Peyer's patch (tissue), 4 donors: Measurements from ENCODE around the gene GALNT4.

Experiments
- POLR2A ChIP-seq, 2 donors: fragments of 450-650 bp; IDR thresholded peaks; one replicate each; pipeline ENCODE4 v1.5.1; 2017; ENCODE audit warnings: antibody characterized with exemption in 2 of 2, mild to moderate bottlenecking in 2 of 2, moderate library complexity in 2 of 2
- TF ChIP-seq, protein P1 (sequence below), 6 experiments: fragments of 450-650 bp in 4 of 6; fragments of 200-600 bp in 2 of 6; sonication (generic) in 1 of 6; IDR thresholded peaks; one replicate each; pipeline ENCODE4 v1.5.1; 2017 to 2019; ENCODE audit warnings: antibody characterized with exemption in 6 of 6, mild to moderate bottlenecking in 3 of 6, moderate library complexity in 1 of 6

DNA sequence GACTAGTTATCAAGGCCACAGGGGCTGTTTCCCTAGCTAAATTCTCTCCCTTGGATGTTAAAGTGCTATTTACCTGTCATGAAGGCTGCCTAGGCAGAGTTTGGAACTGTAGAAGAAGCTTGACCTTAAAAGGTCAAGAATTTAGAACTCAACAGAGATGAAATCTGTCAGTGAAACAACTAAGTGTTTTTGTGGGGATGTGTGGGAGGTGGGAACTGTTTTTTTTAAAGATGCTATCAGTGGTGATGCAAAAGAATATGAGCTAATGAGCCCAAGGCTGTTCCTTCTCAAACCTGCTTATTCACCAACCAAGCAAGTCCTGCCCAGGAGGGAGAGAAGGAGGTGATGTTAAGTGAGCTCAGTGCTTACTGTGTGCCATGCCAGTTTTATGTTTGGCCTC lies 42.0 kb upstream of the GALNT4 start:
- TF ChIP-seq, protein P1, sequence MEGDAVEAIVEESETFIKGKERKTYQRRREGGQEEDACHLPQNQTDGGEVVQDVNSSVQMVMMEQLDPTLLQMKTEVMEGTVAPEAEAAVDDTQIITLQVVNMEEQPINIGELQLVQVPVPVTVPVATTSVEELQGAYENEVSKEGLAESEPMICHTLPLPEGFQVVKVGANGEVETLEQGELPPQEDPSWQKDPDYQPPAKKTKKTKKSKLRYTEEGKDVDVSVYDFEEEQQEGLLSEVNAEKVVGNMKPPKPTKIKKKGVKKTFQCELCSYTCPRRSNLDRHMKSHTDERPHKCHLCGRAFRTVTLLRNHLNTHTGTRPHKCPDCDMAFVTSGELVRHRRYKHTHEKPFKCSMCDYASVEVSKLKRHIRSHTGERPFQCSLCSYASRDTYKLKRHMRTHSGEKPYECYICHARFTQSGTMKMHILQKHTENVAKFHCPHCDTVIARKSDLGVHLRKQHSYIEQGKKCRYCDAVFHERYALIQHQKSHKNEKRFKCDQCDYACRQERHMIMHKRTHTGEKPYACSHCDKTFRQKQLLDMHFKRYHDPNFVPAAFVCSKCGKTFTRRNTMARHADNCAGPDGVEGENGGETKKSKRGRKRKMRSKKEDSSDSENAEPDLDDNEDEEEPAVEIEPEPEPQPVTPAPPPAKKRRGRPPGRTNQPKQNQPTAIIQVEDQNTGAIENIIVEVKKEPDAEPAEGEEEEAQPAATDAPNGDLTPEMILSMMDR (IDR thresholded peaks at IDR 0.05): no peak
- TF ChIP-seq POLR2A (IDR thresholded peaks at IDR 0.05): no peak
